Ascending aorta (tissue), 2 donors: Measurements from ENCODE around the gene PCDHA6. TPM values are rescaled to one million over a fixed set of nuclear protein-coding genes. Genes with fewer than 3 reads are reported as not detected.
"Not testable (repeated sequence)": the region's sequence is repeated elsewhere in the genome, so short reads cannot be mapped to it uniquely, and the experiment has no call there.

Experiments used
- DNase-seq, 2 donors: peaks; one replicate each; pipeline ENCODE4 v3.0.0-alpha.2; 2019; ENCODE audit warnings: low spot score in 2 of 2
- H3K27ac ChIP-seq, 2 donors: fragments of 200-600 bp; sonication (generic); one replicate each; pipeline ENCODE4 v1.5.1; 2016 to 2017; ENCODE audit warnings: mild to moderate bottlenecking in 1 of 2
- H3K27me3 ChIP-seq: fragments of 200-600 bp; sonication (generic); one replicate; pipeline ENCODE4 v1.5.1; 2017
- H3K36me3 ChIP-seq, 2 donors: fragments of 200-600 bp; sonication (generic); one replicate each; pipeline ENCODE4 v1.5.1; 2016
- H3K4me1 ChIP-seq, 2 donors: fragments of 200-600 bp; sonication (generic); one replicate each; pipeline ENCODE4 v1.5.1; 2016 to 2017; ENCODE audit warnings: mild to moderate bottlenecking in 1 of 2
- H3K4me3 ChIP-seq, 2 donors: fragments of 200-600 bp; sonication (generic); one replicate each; pipeline ENCODE4 v1.5.1; 2016 to 2017; ENCODE audit warnings: mild to moderate bottlenecking in 1 of 2
- H3K9me3 ChIP-seq, 2 donors: fragments of 200-600 bp; sonication (generic); one replicate each; pipeline ENCODE4 v1.5.1; 2016
- intact Hi-C: fragments of 100-400 bp; cut with DNase I; formaldehyde crosslinking; loops from one replicate; pipeline ENCODE4 v1.15.1; 2023
- total RNA-seq: library from RNA; depleted of rRNA; stranded (reverse); fragments of >200 nt; gene quantifications from one replicate; pipeline ENCODE4 v1.1.0, GENCODE V29; 2016
- TF ChIP-seq, protein P1 (sequence below), 3 experiments: fragments of 200-600 bp in 2 of 3; fragments of 450-650 bp in 1 of 3; sonication (generic) in 2 of 3; IDR thresholded peaks; one replicate each; pipeline ENCODE4 v1.5.1; 2016 to 2019; ENCODE audit warnings: antibody characterized with exemption in 3 of 3, mild to moderate bottlenecking in 1 of 3, moderate library complexity in 1 of 3

PCDHA6 gene
- total RNA-seq, 1 donor from 2014 or later: not detected

DNA sequence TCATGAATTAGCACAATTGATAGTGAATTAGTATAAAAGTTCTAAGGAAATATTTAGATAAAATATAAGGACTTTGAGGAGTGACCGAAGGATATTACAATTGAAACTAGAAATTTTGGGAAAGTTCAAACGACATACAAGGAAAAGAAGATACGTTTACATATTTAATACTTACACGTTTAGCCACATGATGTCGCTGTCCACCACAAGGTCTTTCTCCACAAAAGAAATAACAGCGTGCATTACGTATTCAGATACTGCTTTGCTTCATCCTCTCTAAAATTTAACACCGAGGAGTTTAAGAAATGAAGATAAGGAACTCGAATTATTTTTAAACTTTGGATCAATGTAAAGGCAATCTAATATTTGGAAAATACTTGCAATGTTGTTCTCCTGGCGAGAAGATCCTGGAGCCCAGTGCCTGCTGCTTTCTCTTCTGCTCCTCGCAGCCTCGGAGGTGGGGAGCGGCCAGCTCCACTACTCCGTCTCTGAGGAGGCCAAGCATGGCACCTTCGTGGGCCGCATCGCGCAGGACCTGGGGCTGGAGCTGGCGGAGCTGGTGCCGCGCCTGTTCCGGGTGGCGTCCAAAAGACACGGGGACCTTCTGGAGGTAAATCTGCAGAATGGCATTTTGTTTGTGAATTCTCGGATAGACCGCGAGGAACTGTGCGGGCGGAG lies 26.8 kb upstream of the PCDHA6 start, which contains the start of gene PCDHA3:
TSS of gene PCDHA3 (plus strand) at position 242 of the 678 bp plus-strand sequence.
- no peaks in the 10 kb centered on the region for H3K36me3 ChIP-seq
- no peak within 1 kb of the TSS for H3K27ac ChIP-seq
- H3K4me1 ChIP-seq: no peaks in the 10 kb centered on the region
- no peaks in the 10 kb centered on the region for H3K27me3 ChIP-seq
- intact Hi-C loops: loop anchor here (1.0 kb wide), 1 partner anchor 240 kb away; no protein-coding TSS in a partner anchor
- no peak for DNase-seq
- peak within 1 kb of the TSS; percentile 15 to 41 for H3K4me3 ChIP-seq
- TF ChIP-seq, protein P1, sequence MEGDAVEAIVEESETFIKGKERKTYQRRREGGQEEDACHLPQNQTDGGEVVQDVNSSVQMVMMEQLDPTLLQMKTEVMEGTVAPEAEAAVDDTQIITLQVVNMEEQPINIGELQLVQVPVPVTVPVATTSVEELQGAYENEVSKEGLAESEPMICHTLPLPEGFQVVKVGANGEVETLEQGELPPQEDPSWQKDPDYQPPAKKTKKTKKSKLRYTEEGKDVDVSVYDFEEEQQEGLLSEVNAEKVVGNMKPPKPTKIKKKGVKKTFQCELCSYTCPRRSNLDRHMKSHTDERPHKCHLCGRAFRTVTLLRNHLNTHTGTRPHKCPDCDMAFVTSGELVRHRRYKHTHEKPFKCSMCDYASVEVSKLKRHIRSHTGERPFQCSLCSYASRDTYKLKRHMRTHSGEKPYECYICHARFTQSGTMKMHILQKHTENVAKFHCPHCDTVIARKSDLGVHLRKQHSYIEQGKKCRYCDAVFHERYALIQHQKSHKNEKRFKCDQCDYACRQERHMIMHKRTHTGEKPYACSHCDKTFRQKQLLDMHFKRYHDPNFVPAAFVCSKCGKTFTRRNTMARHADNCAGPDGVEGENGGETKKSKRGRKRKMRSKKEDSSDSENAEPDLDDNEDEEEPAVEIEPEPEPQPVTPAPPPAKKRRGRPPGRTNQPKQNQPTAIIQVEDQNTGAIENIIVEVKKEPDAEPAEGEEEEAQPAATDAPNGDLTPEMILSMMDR (IDR thresholded peaks at IDR 0.05): peak in 2 of 3 experiments; percentile 17 to 37
- H3K9me3 ChIP-seq: peaks cover 5 to 33% of the 10 kb centered on the region in 2 donors

DNA sequence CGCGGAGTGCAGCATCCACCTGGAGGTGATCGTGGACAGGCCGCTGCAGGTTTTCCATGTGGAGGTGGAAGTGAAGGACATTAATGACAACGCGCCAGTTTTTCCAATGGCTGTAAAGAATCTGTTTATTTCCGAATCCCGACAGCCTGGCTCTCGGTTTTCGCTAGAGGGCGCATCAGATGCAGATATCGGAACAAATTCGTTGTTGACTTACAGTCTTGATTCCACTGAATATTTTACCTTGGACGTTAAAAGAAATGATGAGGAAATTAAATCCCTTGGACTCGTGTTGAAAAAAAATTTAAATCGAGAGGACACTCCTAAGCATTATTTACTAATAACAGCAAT lies 26.3 kb upstream of the PCDHA6 start:
- H3K4me3 ChIP-seq: peak overlapping the region in 1 of 2 donors; percentile 41
- DNase-seq: no peak
- H3K27ac ChIP-seq: no peak overlapping the region
- H3K9me3 ChIP-seq: peaks cover 5 to 29% of the 10 kb centered on the region in 2 donors
- H3K36me3 ChIP-seq: no peaks in the 10 kb centered on the region
- TF ChIP-seq, protein P1 (IDR thresholded peaks at IDR 0.05): peak in 1 of 3 experiments; percentile 30
- no peaks in the 10 kb centered on the region for H3K27me3 ChIP-seq
- H3K4me1 ChIP-seq: no peaks in the 10 kb centered on the region
- intact Hi-C loops: loop anchor here (1.0 kb wide), 1 partner anchor 240 kb away; no protein-coding TSS in a partner anchor

DNA sequence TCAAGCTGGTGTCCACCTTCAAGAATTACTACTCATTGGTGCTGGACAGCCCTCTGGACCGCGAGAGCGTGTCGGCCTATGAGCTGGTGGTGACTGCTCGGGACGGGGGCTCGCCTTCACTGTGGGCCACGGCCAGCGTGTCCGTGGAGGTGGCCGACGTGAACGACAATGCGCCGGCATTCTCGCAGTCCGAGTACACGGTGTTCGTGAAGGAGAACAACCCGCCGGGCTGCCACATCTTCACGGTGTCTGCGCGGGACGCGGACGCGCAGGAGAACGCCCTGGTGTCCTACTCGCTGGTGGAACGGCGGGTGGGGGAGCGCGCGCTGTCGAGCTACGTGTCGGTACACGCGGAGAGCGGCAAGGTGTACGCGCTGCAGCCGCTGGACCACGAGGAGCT lies 25.4 kb upstream of the PCDHA6 start:
- peaks cover 5 to 21% of the 10 kb centered on the region in 2 donors for H3K9me3 ChIP-seq

DNA sequence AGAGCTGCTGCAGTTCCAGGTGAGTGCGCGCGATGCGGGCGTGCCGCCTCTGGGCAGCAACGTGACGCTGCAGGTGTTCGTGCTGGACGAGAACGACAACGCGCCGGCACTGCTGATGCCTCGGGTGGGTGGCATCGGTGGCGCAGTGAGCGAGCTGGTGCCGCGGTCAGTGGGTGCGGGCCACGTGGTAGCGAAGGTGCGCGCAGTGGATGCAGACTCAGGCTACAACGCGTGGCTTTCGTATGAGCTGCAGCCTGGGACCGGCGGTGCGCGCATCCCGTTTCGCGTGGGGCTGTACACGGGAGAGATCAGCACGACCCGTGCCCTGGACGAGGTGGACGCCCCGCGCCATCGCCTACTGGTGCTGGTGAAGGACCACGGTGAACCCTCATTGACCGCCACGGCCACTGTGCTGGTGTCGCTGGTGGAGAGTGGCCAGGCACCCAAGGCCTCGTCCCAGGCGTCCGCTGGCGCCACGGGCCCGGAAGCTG lies 24.9 kb upstream of the PCDHA6 start:
- DNase-seq: no peak
- Histone ChIP-seq H3K4me3 (peak overlapping the region in 1 of 2 donors; percentile 16), H3K36me3 (no peaks in the 10 kb centered on the region), H3K27ac (no peak overlapping the region), H3K27me3 (no peaks in the 10 kb centered on the region), H3K9me3 (peaks cover 5 to 23% of the 10 kb centered on the region in 2 donors), H3K4me1 (no peaks in the 10 kb centered on the region)
- TF ChIP-seq, protein P1 (IDR thresholded peaks at IDR 0.05): no peak
- intact Hi-C loops: no loop called here

More for the DNA sequence above, 25.4 kb upstream of the PCDHA6 start:
- H3K4me1 ChIP-seq, DNase-seq, H3K27me3 ChIP-seq, intact Hi-C loops, H3K36me3 ChIP-seq, H3K27ac ChIP-seq: not testable (repeated sequence)
- peak overlapping the region in 1 of 2 donors; percentile 16 for H3K4me3 ChIP-seq

DNA sequence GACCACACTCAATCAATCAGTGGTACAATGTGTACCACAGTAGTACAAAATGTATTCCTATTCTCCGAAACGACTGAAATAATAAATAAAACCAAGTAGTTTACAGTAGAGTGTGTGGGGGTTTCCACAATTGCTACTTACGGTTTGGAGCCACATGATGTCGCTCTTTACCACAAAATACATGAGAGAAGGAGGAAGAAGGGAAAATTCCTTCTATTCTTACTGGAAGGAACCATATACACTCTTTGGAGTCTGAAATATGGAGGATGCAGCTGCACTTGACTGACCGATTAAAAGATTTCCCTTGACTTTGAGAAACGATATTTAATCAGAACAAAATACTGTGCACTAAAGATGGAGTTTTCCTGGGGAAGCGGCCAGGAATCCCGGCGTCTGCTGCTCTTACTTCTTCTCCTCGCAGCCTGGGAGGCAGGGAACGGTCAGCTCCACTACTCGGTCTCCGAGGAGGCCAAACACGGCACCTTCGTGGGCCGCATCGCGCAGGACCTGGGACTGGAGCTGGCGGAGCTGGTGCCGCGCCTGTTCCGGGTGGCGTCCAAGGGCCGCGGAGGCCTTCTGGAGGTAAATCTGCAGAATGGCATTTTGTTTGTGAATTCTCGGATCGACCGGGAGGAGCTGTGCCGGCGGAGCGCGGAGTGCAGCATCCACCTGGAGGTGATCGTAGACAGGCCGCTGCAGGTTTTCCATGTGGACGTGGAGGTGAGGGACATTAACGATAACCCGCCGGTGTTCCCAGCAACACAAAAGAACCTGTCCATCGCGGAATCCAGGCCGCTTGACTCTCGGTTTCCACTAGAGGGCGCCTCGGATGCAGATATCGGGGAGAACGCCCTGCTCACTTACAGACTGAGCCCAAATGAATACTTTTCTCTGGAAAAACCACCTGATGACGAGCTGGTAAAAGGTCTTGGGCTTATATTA lies 20.7 kb upstream of the PCDHA6 start, which contains the start of gene PCDHA4:
TSS of gene PCDHA4 (plus strand) at position 235 of the 942 bp plus-strand sequence.
- Histone ChIP-seq H3K27ac (no peak within 1 kb of the TSS), H3K36me3 (no peaks in the 10 kb centered on the region), H3K4me3 (peak within 1 kb of the TSS; percentile 16 to 60), H3K9me3 (peaks cover 15 to 35% of the 10 kb centered on the region in 2 donors), H3K27me3 (no peaks in the 10 kb centered on the region), H3K4me1 (no peaks in the 10 kb centered on the region)
- peak in 1 of 2 donors; percentile 62 for DNase-seq
- intact Hi-C loops: loop anchor here (2.0 kb wide), 1 partner anchor 234 kb away; no protein-coding TSS in a partner anchor
- TF ChIP-seq, protein P1 (IDR thresholded peaks at IDR 0.05): peak in 2 of 3 experiments; percentile 11 to 38

DNA sequence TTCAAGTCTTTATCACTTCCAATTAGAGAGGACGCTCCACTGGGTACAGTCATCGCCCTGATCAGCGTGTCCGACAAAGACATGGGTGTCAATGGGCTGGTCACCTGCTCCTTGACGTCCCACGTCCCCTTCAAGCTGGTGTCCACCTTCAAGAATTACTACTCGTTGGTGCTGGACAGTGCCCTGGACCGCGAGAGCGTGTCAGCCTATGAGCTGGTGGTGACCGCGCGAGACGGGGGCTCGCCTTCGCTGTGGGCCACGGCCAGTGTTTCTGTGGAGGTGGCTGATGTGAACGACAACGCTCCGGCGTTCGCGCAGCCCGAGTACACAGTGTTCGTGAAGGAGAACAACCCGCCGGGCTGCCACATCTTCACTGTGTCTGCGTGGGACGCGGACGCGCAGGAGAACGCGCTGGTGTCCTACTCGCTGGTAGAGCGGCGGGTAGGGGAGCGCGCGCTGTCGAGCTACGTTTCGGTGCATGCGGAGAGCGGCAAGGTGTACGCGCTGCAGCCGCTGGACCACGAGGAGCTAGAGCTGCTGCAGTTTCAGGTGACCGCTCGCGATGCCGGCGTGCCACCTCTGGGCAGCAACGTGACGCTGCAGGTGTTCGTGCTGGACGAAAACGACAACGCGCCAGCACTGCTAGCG lies 19.4 kb upstream of the PCDHA6 start:
- H3K27me3 ChIP-seq, intact Hi-C loops, H3K4me1 ChIP-seq, DNase-seq, H3K4me3 ChIP-seq, H3K36me3 ChIP-seq, H3K27ac ChIP-seq: not testable (repeated sequence)
- H3K9me3 ChIP-seq: peaks cover 10 to 24% of the 10 kb centered on the region in 2 donors
